Hippocampal formation (tissue), 2 donors: Measurements from ENCODE around the gene MAN1B1.

Experiments
- DNase-seq, 2 donors: peaks; one replicate each; lab custom pipeline; 2025; lab: John Stamatoyannopoulos, UW

MAN1B1 gene

GRCh38 chr9:137084526-137084925, 2.3 kb upstream of the MAN1B1 start:
- no peak for DNase-seq

- no peak for DNase-seq
These were observed 760 bp upstream of the MAN1B1 start for GRCh38 chr9:137085920-137086530.

- no peak for DNase-seq
These were observed 682 bp downstream of the MAN1B1 start for GRCh38 chr9:137087409-137087925.

GRCh38 chr9:137088121-137088520, 1.3 kb downstream of the MAN1B1 start:
- DNase-seq = no peak

- no peak for DNase-seq
These were observed 2.6 kb downstream of the MAN1B1 start for GRCh38 chr9:137089232-137089947.

- no peak for DNase-seq
These were observed 9.1 kb downstream of the MAN1B1 start for GRCh38 chr9:137095664-137096517.

GRCh38 chr9:137096785-137097546, 10.2 kb downstream of the MAN1B1 start:
- no peak for DNase-seq

GRCh38 chr9:137097761-137098462, 11.1 kb downstream of the MAN1B1 start:
- DNase-seq = no peak

GRCh38 chr9:137099231-137099630, 12.4 kb downstream of the MAN1B1 start:
- DNase-seq = no peak

GRCh38 chr9:137103206-137103999, 16.6 kb downstream of the MAN1B1 start:
- no peak for DNase-seq

GRCh38 chr9:137105814-137106661, 19.3 kb downstream of the MAN1B1 start:
- DNase-seq = no peak

GRCh38 chr9:137106662-137107250, 20.0 kb downstream of the MAN1B1 start:
- DNase-seq = no peak

GRCh38 chr9:137107312-137107921, 20.6 kb downstream of the MAN1B1 start:
- DNase-seq = no peak

- DNase-seq = no peak
These were observed 21.2 kb downstream of the MAN1B1 start for GRCh38 chr9:137107982-137108381.

- no peak for DNase-seq
These were observed 21.9 kb downstream of the MAN1B1 start for GRCh38 chr9:137108608-137109249.

- no peak for DNase-seq
These were observed 22.7 kb downstream of the MAN1B1 start for GRCh38 chr9:137109250-137110146.
